ENCODE data around the gene C14orf180.
"Not testable (repeated sequence)": the region's sequence is repeated elsewhere in the genome, so short reads cannot be mapped to it uniquely, and the experiment has no call there.

The C14orf180 gene

DNA sequence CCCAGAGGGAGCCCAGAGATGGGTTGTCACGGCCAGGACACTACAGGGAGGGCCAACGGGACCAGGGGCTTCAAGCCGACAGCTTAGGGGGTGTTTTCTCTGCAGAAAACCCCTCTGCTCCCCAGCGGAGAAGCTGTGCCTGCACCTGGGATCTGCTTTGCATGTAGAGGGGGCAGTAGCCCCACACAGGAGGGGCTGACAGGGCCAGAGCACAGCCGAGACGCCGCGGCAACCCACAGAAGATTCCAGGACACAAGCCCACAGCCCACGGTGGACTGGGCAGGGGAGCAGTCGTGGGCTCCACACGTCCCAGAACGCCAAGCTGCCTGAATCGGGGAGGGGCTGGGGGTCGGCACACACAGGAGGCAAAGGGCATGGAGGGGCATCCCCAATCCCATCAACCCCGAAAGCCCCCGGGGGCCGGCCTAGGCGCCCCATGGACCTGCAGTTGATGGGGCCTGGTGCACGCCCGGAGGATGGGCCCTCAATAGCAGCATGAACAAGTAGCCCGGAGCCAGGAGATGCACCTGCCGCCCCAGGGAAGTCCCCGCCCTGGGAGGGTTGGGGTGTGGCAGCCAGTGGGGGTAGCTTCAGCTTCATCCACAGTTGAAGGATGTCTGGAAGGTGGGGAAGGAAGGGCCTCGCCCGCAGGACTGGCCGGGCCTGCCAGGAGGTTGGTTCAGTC is 55.5 kb downstream of the C14orf180 start:
- H3K9ac ChIP-seq (ENCODE audit: insufficient read length), result no peak overlapping the region

GRCh38 chr14:104635717-104636116 is 56.2 kb downstream of the C14orf180 start:
- Histone ChIP-seq H3K9ac (ENCODE audit: insufficient read length) (no peak overlapping the region), H3K36me3 (ENCODE audit: insufficient read depth, low read length) (no peaks in the 10 kb centered on the region), H3K4me3 (no peak overlapping the region), H3K27ac (no peak overlapping the region), H3K9me3 (ENCODE audit: low read depth, low read length) (no peaks in the 10 kb centered on the region)
- no peak for TF ChIP-seq EZH2 (IDR thresholded peaks at IDR 0.05)
- TF ChIP-seq POLR2AphosphoS5 (IDR thresholded peaks at IDR 0.05; ENCODE audit: borderline replicate concordance, low read depth, low read length), result no peak
- TF ChIP-seq FOXP2 (optimal IDR thresholded peaks at IDR 0.05; ENCODE audit: control extremely low read depth, extremely low read length, insufficient read depth), result no peak
- no peak for DNase-seq (ENCODE audit: low read depth, low spot score)

More for the DNA sequence above, 55.5 kb downstream of the C14orf180 start:
- Histone ChIP-seq H3K36me3 (ENCODE audit: insufficient read depth, low read length) (no peaks in the 10 kb centered on the region), H3K27ac (no peak overlapping the region), H3K4me3 (no peak overlapping the region), H3K9me3 (ENCODE audit: low read depth, low read length) (no peaks in the 10 kb centered on the region)
- no peak for TF ChIP-seq POLR2AphosphoS5 (IDR thresholded peaks at IDR 0.05; ENCODE audit: borderline replicate concordance, low read depth, low read length)
- no peak for TF ChIP-seq FOXP2 (optimal IDR thresholded peaks at IDR 0.05; ENCODE audit: control extremely low read depth, extremely low read length, insufficient read depth)
- no peak for TF ChIP-seq EZH2 (IDR thresholded peaks at IDR 0.05)
- DNase-seq (ENCODE audit: low read depth, low spot score), result no peak

DNA sequence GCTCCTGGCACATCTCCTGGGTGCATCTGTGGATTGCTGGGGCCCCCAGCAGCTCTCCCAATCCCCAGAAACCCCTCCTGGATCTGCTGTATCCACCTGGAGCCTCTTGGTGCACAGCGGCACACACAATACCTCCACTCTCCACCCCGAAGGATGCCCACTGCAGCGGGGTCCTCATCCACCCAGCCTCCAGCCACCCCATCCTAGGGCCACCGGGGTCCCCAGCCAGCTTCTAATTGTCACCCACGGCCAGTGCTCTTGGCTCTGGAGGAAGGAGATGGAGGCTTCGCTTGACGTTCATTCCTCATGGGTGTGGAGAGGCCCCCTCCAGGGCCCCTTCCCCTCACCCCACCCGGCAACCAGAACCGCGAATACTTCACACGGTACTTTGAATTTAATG is 56.6 kb downstream of the C14orf180 start:
- Histone ChIP-seq H3K9ac (ENCODE audit: insufficient read length) (no peak overlapping the region), H3K4me3 (no peak overlapping the region), H3K36me3 (ENCODE audit: insufficient read depth, low read length) (no peaks in the 10 kb centered on the region), H3K9me3 (ENCODE audit: low read depth, low read length) (no peaks in the 10 kb centered on the region), H3K27ac (no peak overlapping the region)
- TF ChIP-seq FOXP2 (optimal IDR thresholded peaks at IDR 0.05; ENCODE audit: control extremely low read depth, extremely low read length, insufficient read depth) (no peak), EZH2 (IDR thresholded peaks at IDR 0.05) (no peak), POLR2AphosphoS5 (IDR thresholded peaks at IDR 0.05; ENCODE audit: borderline replicate concordance, low read depth, low read length) (no peak)
- DNase-seq (ENCODE audit: low read depth, low spot score), result no peak

GRCh38 chr14:104636846-104637545 is 57.4 kb downstream of the C14orf180 start:
- H3K4me3 ChIP-seq; H3K9me3 ChIP-seq (ENCODE audit: low read depth, low read length); H3K9ac ChIP-seq (ENCODE audit: insufficient read length); H3K36me3 ChIP-seq (ENCODE audit: insufficient read depth, low read length); H3K27ac ChIP-seq; DNase-seq (ENCODE audit: low read depth, low spot score): not testable (repeated sequence)

DNA sequence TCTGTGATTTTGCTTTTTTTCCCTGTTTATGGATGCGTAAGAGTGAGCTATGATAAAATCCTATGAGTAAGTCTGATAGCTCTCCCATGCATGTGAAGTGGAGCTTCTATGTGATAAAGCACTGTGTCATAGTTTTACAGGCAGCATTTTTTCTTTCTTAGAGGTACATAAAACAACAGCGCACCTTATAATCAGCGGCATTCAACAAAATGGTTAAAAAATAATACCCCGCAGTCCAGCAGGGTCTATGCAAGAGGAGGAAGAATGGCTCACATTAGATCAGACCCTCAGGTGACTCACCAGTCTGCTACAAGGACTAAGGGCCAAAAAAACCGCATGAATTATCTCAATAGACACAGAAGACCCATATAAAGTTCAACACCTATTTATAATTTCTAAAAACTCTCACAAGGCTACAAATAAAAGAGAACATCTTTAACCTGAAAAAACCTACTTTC is 58.0 kb downstream of the C14orf180 start:
- TF ChIP-seq EZH2 (IDR thresholded peaks at IDR 0.05) (no peak), FOXP2 (optimal IDR thresholded peaks at IDR 0.05; ENCODE audit: control extremely low read depth, extremely low read length, insufficient read depth) (no peak), POLR2AphosphoS5 (IDR thresholded peaks at IDR 0.05; ENCODE audit: borderline replicate concordance, low read depth, low read length) (no peak)
- Histone ChIP-seq H3K36me3 (ENCODE audit: insufficient read depth, low read length) (no peaks in the 10 kb centered on the region), H3K4me3 (no peak overlapping the region), H3K9me3 (ENCODE audit: low read depth, low read length) (no peaks in the 10 kb centered on the region), H3K9ac (ENCODE audit: insufficient read length) (no peak overlapping the region), H3K27ac (no peak overlapping the region)
- DNase-seq (ENCODE audit: low read depth, low spot score), result no peak

DNA sequence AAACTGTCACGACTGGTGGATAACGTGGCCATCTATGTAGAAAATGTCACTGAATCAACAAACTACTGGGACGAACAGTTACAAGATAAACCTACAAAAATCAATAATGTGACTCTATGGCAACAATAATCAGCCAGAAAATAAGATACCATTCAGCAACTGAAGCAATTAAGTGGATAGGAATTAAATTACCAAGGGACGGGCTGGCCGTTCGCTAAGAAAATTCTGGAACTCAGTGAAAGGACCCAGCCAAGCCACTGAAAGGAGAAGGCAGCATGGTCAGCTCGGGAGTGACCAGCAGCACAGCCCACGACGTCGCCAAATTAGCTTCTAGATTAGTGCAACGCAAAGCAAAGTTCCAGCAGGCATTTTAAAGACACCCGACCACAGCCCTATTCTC is 58.6 kb downstream of the C14orf180 start:
- no peaks in the 10 kb centered on the region for H3K9me3 ChIP-seq (ENCODE audit: low read depth, low read length)
- no peak overlapping the region for H3K4me3 ChIP-seq
- H3K9ac ChIP-seq (ENCODE audit: insufficient read length), result no peak overlapping the region
- TF ChIP-seq FOXP2 (optimal IDR thresholded peaks at IDR 0.05; ENCODE audit: control extremely low read depth, extremely low read length, insufficient read depth), result no peak
- TF ChIP-seq EZH2 (IDR thresholded peaks at IDR 0.05), result no peak
- no peak for TF ChIP-seq POLR2AphosphoS5 (IDR thresholded peaks at IDR 0.05; ENCODE audit: borderline replicate concordance, low read depth, low read length)
- no peak overlapping the region for H3K27ac ChIP-seq
- no peaks in the 10 kb centered on the region for H3K36me3 ChIP-seq (ENCODE audit: insufficient read depth, low read length)
- no peak for DNase-seq (ENCODE audit: low read depth, low spot score)

DNA sequence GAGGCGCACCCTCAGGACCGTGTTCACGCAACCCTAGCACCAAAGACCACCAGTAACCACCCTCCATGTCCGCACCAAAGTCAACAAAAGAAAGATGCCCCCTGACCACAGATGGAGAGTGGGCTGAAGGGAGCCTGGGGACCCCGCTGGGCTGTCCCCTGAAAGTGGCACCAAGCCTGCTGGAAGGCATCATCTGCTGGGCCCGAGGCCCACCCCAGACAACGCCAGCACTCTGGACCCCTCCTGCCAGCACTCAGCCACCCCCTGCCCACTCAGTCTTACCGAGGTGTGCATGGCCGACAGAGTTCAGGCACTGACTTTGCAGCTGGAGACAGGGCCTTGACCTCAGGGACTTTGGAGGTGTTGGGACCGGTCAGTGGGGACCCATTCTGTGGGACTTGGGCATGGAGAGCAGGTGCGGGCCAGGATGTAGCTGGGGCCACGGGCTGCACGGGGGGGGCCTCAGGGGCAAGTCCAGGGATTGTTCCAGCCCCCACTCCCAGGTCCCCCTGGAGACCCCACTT is 59.4 kb downstream of the C14orf180 start:
- Histone ChIP-seq H3K9ac (ENCODE audit: insufficient read length) (no peak overlapping the region), H3K4me3 (no peak overlapping the region), H3K27ac (no peak overlapping the region), H3K36me3 (ENCODE audit: insufficient read depth, low read length) (no peaks in the 10 kb centered on the region), H3K9me3 (ENCODE audit: low read depth, low read length) (no peaks in the 10 kb centered on the region)
- no peak for DNase-seq (ENCODE audit: low read depth, low spot score)
- TF ChIP-seq FOXP2 (optimal IDR thresholded peaks at IDR 0.05; ENCODE audit: control extremely low read depth, extremely low read length, insufficient read depth), result no peak
- no peak for TF ChIP-seq EZH2 (IDR thresholded peaks at IDR 0.05)
- no peak for TF ChIP-seq POLR2AphosphoS5 (IDR thresholded peaks at IDR 0.05; ENCODE audit: borderline replicate concordance, low read depth, low read length)

GRCh38 chr14:104639471-104639870 is 59.9 kb downstream of the C14orf180 start:
- no peak for DNase-seq (ENCODE audit: low read depth, low spot score)
- Histone ChIP-seq H3K36me3 (ENCODE audit: insufficient read depth, low read length) (no peaks in the 10 kb centered on the region), H3K4me3 (no peak overlapping the region), H3K9ac (ENCODE audit: insufficient read length) (no peak overlapping the region), H3K9me3 (ENCODE audit: low read depth, low read length) (no peaks in the 10 kb centered on the region), H3K27ac (no peak overlapping the region)
- TF ChIP-seq FOXP2 (optimal IDR thresholded peaks at IDR 0.05; ENCODE audit: control extremely low read depth, extremely low read length, insufficient read depth) (no peak), EZH2 (IDR thresholded peaks at IDR 0.05) (no peak), POLR2AphosphoS5 (IDR thresholded peaks at IDR 0.05; ENCODE audit: borderline replicate concordance, low read depth, low read length) (no peak)
